Glutamatergic neuron (in vitro differentiated cells): ENCODE measurements around the gene RPS23. TPM values are rescaled to one million over a fixed set of nuclear protein-coding genes. Genes with fewer than 3 reads are reported as not detected.
A peak's percentile ranks its signal among the peaks of the same experiment; 100 is the strongest.

Source experiments
- DNase-seq: peaks from one replicate; pipeline ENCODE4 v3.0.0; 2022
- H3K27ac Mint-ChIP-seq: one replicate; pipeline ENCODE4 v1.8.0; 2020; ENCODE audit warnings: mild to moderate bottlenecking, mixed read lengths, inconsistent platforms; ENCODE audit not compliant: unreplicated experiment
- H3K27me3 Mint-ChIP-seq: one replicate; pipeline ENCODE4 v1.8.0; 2020; ENCODE audit warnings: mild to moderate bottlenecking, moderate library complexity, mixed read lengths, inconsistent platforms; ENCODE audit not compliant: unreplicated experiment
- H3K36me3 Mint-ChIP-seq: one replicate; pipeline ENCODE4 v1.8.0; 2020; ENCODE audit warnings: mild to moderate bottlenecking, mixed read lengths, inconsistent platforms; ENCODE audit not compliant: unreplicated experiment
- H3K4me1 Mint-ChIP-seq: one replicate; pipeline ENCODE4 v1.8.0; 2020; ENCODE audit warnings: mild to moderate bottlenecking, low read depth, mixed read lengths, inconsistent platforms; ENCODE audit not compliant: unreplicated experiment
- H3K4me3 Mint-ChIP-seq: one replicate; pipeline ENCODE4 v1.8.0; 2020; ENCODE audit warnings: mild to moderate bottlenecking, mixed read lengths, inconsistent platforms; ENCODE audit not compliant: unreplicated experiment
- H3K9me3 Mint-ChIP-seq: one replicate; pipeline ENCODE4 v1.8.0; 2020; ENCODE audit warnings: mild to moderate bottlenecking, moderate library complexity, mixed read lengths, inconsistent platforms; ENCODE audit not compliant: unreplicated experiment
- long read RNA-seq: library from polyadenylated mRNA; unstranded; transcript quantifications from one replicate; pipeline ENCODE4 v2.0.0, GENCODE V29; 2020; ENCODE audit not compliant: unreplicated experiment
- total RNA-seq: library from RNA; stranded (reverse); fragmentation: NEBNext Ultra II Directional; extraction: Animal tissue kit (Norgen Biotek cat#: 25700); gene quantifications from one replicate; pipeline ENCODE4 v1.2.1, GENCODE V29; 2021; ENCODE audit not compliant: unreplicated experiment
- TF ChIP-seq, protein P1 (sequence below): fragments of 200-600 bp; sonication (generic); IDR thresholded peaks from one replicate; pipeline ENCODE4 v1.5.0; 2021; ENCODE audit not compliant: partially characterized antibody, unreplicated experiment

Gene RPS23
- total RNA-seq, result 1,149 TPM
- long read RNA-seq, transcript RPS23-201 (4 exons, 3,437 nt), result major isoform, 687 of 778 reads
- long read RNA-seq, transcript RPS23-203 (3 exons, 576 nt), result minor isoform, 72 of 778 reads
- long read RNA-seq, partial matches to known transcripts, result 1 of 778 reads
- long read RNA-seq, other reads (novel, unspliced or antisense), result 18 of 778 reads

DNA sequence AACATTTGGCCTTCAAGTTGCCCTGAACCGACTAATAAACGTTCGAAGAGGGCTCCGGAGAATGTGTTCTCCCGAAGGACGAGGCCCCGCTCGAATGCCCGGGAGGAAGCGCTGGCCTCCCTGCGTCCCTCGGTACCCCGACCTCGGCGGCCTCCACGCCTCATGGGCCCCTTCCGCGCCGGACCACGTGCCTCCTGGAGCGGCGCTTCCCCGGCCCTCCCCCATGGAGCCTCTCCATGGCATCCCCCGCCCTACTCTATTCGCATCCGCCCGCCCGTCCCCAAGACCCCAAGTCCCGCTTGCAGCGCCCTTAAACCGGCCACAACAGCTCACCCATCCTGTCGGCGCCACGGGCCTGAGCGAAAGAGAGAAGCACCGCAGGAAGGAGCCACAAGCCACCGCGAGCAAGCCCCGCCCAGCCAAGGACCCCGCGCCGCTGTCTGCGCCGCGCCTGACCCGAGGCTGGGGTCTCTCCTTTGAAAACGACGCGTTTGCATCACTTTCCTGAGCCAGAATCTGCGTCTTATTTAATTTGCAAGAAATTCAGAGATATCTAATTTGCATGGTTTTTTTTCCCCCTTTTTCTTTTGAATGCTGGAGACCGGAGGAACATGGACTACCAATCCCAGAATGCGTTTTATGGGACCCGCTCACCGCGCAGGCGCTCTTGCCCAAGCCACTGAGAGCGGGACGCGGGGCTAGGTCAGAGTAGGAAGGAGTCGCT lies at the start of gene RPS23:
Gene RPS23 (minus strand): TSS at position 368 of the 724 bp plus-strand sequence. CDS start 31 bp downstream, at position 337.
- DNase-seq, result peak; percentile 88
- peak within 1 kb of the TSS; percentile 97 for H3K4me3 Mint-ChIP-seq
- peaks cover 11% of the 10 kb centered on the region for H3K9me3 Mint-ChIP-seq
- TF ChIP-seq, protein P1, sequence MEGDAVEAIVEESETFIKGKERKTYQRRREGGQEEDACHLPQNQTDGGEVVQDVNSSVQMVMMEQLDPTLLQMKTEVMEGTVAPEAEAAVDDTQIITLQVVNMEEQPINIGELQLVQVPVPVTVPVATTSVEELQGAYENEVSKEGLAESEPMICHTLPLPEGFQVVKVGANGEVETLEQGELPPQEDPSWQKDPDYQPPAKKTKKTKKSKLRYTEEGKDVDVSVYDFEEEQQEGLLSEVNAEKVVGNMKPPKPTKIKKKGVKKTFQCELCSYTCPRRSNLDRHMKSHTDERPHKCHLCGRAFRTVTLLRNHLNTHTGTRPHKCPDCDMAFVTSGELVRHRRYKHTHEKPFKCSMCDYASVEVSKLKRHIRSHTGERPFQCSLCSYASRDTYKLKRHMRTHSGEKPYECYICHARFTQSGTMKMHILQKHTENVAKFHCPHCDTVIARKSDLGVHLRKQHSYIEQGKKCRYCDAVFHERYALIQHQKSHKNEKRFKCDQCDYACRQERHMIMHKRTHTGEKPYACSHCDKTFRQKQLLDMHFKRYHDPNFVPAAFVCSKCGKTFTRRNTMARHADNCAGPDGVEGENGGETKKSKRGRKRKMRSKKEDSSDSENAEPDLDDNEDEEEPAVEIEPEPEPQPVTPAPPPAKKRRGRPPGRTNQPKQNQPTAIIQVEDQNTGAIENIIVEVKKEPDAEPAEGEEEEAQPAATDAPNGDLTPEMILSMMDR, result no peak
- H3K27ac Mint-ChIP-seq, result peak within 1 kb of the TSS; percentile 99
- H3K27me3 Mint-ChIP-seq, result peaks cover 5% of the 10 kb centered on the region
- H3K4me1 Mint-ChIP-seq, result peaks cover 5% of the 10 kb centered on the region
- H3K36me3 Mint-ChIP-seq, result no peaks in the 10 kb centered on the region

GRCh38 chr5:82327941-82328340 lies 49.8 kb upstream of the RPS23 start:
- TF ChIP-seq, protein P1, result no peak
- H3K4me3 Mint-ChIP-seq, result no peak overlapping the region
- H3K27ac Mint-ChIP-seq, result no peak overlapping the region
- H3K36me3 Mint-ChIP-seq, result peaks cover 17% of the 10 kb centered on the region
- no peaks in the 10 kb centered on the region for H3K9me3 Mint-ChIP-seq
- H3K4me1 Mint-ChIP-seq, result no peaks in the 10 kb centered on the region
- H3K27me3 Mint-ChIP-seq, result no peaks in the 10 kb centered on the region
- DNase-seq, result no peak

- H3K4me1 Mint-ChIP-seq, result no peaks in the 10 kb centered on the region
- no peaks in the 10 kb centered on the region for H3K27me3 Mint-ChIP-seq
- peaks cover 17% of the 10 kb centered on the region for H3K36me3 Mint-ChIP-seq
- no peak overlapping the region for H3K4me3 Mint-ChIP-seq
- H3K9me3 Mint-ChIP-seq, result no peaks in the 10 kb centered on the region
- DNase-seq, result no peak
- TF ChIP-seq, protein P1, result no peak
- no peak overlapping the region for H3K27ac Mint-ChIP-seq
Observed at GRCh38 chr5:82325996-82326395, 47.8 kb upstream of the RPS23 start.

GRCh38 chr5:82325155-82325554 lies 47.0 kb upstream of the RPS23 start:
- H3K4me1 Mint-ChIP-seq, result no peaks in the 10 kb centered on the region
- H3K9me3 Mint-ChIP-seq, result no peaks in the 10 kb centered on the region
- no peak for DNase-seq
- no peaks in the 10 kb centered on the region for H3K27me3 Mint-ChIP-seq
- H3K27ac Mint-ChIP-seq, result no peak overlapping the region
- H3K4me3 Mint-ChIP-seq, result no peak overlapping the region
- H3K36me3 Mint-ChIP-seq, result peaks cover 17% of the 10 kb centered on the region
- TF ChIP-seq, protein P1, result no peak

DNA sequence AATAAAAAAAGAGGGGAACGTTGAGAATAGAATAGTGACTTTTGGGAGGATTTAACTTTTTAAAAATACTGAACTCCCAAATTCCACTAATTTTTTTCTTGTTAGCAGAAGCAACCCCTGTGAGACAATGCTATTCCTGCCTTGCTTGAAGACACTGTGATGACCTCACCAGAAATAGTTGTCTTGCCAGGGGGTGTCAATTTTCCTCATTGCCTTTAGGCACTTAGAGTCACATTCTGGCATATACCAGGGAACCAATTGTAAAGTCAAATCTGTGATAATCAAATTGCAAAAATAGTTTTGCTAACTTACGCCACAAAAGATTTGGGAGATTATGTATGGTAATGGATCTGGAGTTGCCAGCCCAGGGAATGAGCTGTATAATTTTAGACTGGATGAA lies 42.8 kb upstream of the RPS23 start:
- no peak for DNase-seq
- Mint-ChIP-seq H3K27ac (no peak overlapping the region), H3K9me3 (no peaks in the 10 kb centered on the region), H3K27me3 (no peaks in the 10 kb centered on the region), H3K4me3 (no peak overlapping the region), H3K36me3 (peaks cover 12% of the 10 kb centered on the region), H3K4me1 (no peaks in the 10 kb centered on the region)
- TF ChIP-seq, protein P1, result no peak
